ENCODE measurements around the gene FHAD1.
"Not testable (repeated sequence)": the region's sequence is repeated elsewhere in the genome, so short reads cannot be mapped to it uniquely, and the experiment has no call there.

FHAD1 gene

GRCh38 chr1:15371610-15372545, 124.9 kb downstream of the FHAD1 start:
- intact Hi-C loops (cut with DNase I): no loop called here

GRCh38 chr1:15378729-15379128, 131.7 kb downstream of the FHAD1 start:
- no peak for DNase-seq
- intact Hi-C loops (cut with DNase I): no loop called here

More at GRCh38 chr1:15371610-15372545, 124.9 kb downstream of the FHAD1 start:
- no peak for DNase-seq

GRCh38 chr1:15379151-15379550, 132.1 kb downstream of the FHAD1 start:
- intact Hi-C loops (cut with DNase I); DNase-seq: not testable (repeated sequence)

- intact Hi-C loops (cut with DNase I): no loop called here
- no peak for DNase-seq
These were observed 133.8 kb downstream of the FHAD1 start for GRCh38 chr1:15380601-15381508.

GRCh38 chr1:15381805-15382204, 134.8 kb downstream of the FHAD1 start:
- DNase-seq: no peak
- intact Hi-C loops (cut with DNase I): no loop called here

GRCh38 chr1:15382601-15383518, 135.8 kb downstream of the FHAD1 start:
- intact Hi-C loops (cut with DNase I): no loop called here
- no peak for DNase-seq

- no peak for DNase-seq
- intact Hi-C loops (cut with DNase I): no loop called here
These were observed 136.8 kb downstream of the FHAD1 start for GRCh38 chr1:15383810-15384209.

GRCh38 chr1:15384301-15384901, 137.4 kb downstream of the FHAD1 start:
- intact Hi-C loops (cut with DNase I): no loop called here
- peak; percentile 17 to 85 (median 60) for DNase-seq

GRCh38 chr1:15385420-15385819, 138.4 kb downstream of the FHAD1 start:
- intact Hi-C loops (cut with DNase I): no loop called here
- no peak for DNase-seq

GRCh38 chr1:15386164-15386749, 139.2 kb downstream of the FHAD1 start:
- peak in 40 of 42 donors; percentile 25 to 82 (median 60) for DNase-seq
- intact Hi-C loops (cut with DNase I): no loop called here

- no peak for DNase-seq
- intact Hi-C loops (cut with DNase I): no loop called here
These were observed 141.3 kb downstream of the FHAD1 start for GRCh38 chr1:15388201-15388880.

GRCh38 chr1:15389828-15390227, 142.8 kb downstream of the FHAD1 start:
- intact Hi-C loops (cut with DNase I); DNase-seq: not testable (repeated sequence)

- intact Hi-C loops (cut with DNase I): no loop called here
- no peak for DNase-seq
These were observed 143.6 kb downstream of the FHAD1 start for GRCh38 chr1:15390667-15391066.

GRCh38 chr1:15391366-15391765, 144.3 kb downstream of the FHAD1 start:
- intact Hi-C loops (cut with DNase I): no loop called here
- no peak for DNase-seq

GRCh38 chr1:15393475-15394257, 146.6 kb downstream of the FHAD1 start:
- no peak for DNase-seq
- intact Hi-C loops (cut with DNase I): no loop called here

GRCh38 chr1:15394258-15394690, 147.3 kb downstream of the FHAD1 start:
- intact Hi-C loops (cut with DNase I): no loop called here
- DNase-seq: no peak

- DNase-seq: no peak
- intact Hi-C loops (cut with DNase I): no loop called here
These were observed 150.2 kb downstream of the FHAD1 start for GRCh38 chr1:15397236-15397635.

All from head of caudate nucleus (tissue), 42 donors.